Activated effector memory CD4-positive, alpha-beta T cell treated with anti-CD3 and anti-CD28 coated beads, Interleukin-2, amount 50 U/mL, for 16 hours (primary cell): ENCODE data around the gene ICA1.

Experiments
- DNase-seq: peaks from one replicate; pipeline ENCODE4 v3.0.0-alpha.2; 2020

Gene ICA1

GRCh38 chr7:8226501-8226900 is 35.5 kb downstream of the ICA1 start:
- no peak for DNase-seq

- DNase-seq, result no peak
Measured at GRCh38 chr7:8221567-8221966, 40.4 kb downstream of the ICA1 start.

- DNase-seq, result no peak
Measured at GRCh38 chr7:8221101-8221495, 40.9 kb downstream of the ICA1 start.

- no peak for DNase-seq
Measured at GRCh38 chr7:8220376-8221100, 41.4 kb downstream of the ICA1 start.

- DNase-seq, result no peak
Measured at GRCh38 chr7:8217200-8218068, 44.5 kb downstream of the ICA1 start.

GRCh38 chr7:8216334-8216690 is 45.7 kb downstream of the ICA1 start:
- no peak for DNase-seq

GRCh38 chr7:8215648-8216333 is 46.2 kb downstream of the ICA1 start:
- DNase-seq, result no peak

GRCh38 chr7:8214244-8214824 is 47.6 kb downstream of the ICA1 start:
- no peak for DNase-seq

GRCh38 chr7:8213381-8213780 is 48.6 kb downstream of the ICA1 start:
- DNase-seq, result no peak

- DNase-seq, result no peak
Measured at GRCh38 chr7:8212638-8213037, 49.3 kb downstream of the ICA1 start.

GRCh38 chr7:8211725-8212096 is 50.3 kb downstream of the ICA1 start:
- DNase-seq, result no peak

- DNase-seq, result no peak
Measured at GRCh38 chr7:8210845-8211724, 50.9 kb downstream of the ICA1 start.

- no peak for DNase-seq
Measured at GRCh38 chr7:8209353-8209752, 52.6 kb downstream of the ICA1 start.

- no peak for DNase-seq
Measured at GRCh38 chr7:8208816-8209215, 53.2 kb downstream of the ICA1 start.

GRCh38 chr7:8206956-8207355 is 55.0 kb downstream of the ICA1 start:
- no peak for DNase-seq

GRCh38 chr7:8205537-8205936 is 56.4 kb downstream of the ICA1 start:
- DNase-seq, result no peak

GRCh38 chr7:8205031-8205387 is 57.0 kb downstream of the ICA1 start:
- no peak for DNase-seq

GRCh38 chr7:8204339-8205030 is 57.5 kb downstream of the ICA1 start:
- DNase-seq, result no peak

- no peak for DNase-seq
Measured at GRCh38 chr7:8201846-8202441, 60.0 kb downstream of the ICA1 start.

- no peak for DNase-seq
Measured at GRCh38 chr7:8200717-8201116, 61.2 kb downstream of the ICA1 start.

GRCh38 chr7:8200316-8200715 is 61.7 kb downstream of the ICA1 start:
- no peak for DNase-seq
